Spinal cord (tissue), 10 donors: ENCODE data around the gene SIPA1L3. TPM values are rescaled to one million over a fixed set of nuclear protein-coding genes. Genes with fewer than 3 reads are reported as not detected.
"Not testable (repeated sequence)": the region's sequence is repeated elsewhere in the genome, so short reads cannot be mapped to it uniquely, and the experiment has no call there.

ENCODE experiments used
- DNase-seq, 6 donors: peaks; one replicate each; pipeline versions ENCODE4 v3.0.0 to v3.0.0-alpha.2; 2013 to 2015; ENCODE audit warnings: low spot score in 6 of 6, low read depth in 4 of 6
- H3K27ac ChIP-seq: one replicate; pipeline ENCODE4 v1.5.1; 2013; ENCODE audit warnings: low read depth, low read length, control low read depth
- H3K27me3 ChIP-seq: one replicate; pipeline ENCODE4 v1.6.1; 2013; ENCODE audit warnings: low read length; ENCODE audit not compliant: control insufficient read depth, insufficient read depth
- H3K36me3 ChIP-seq: one replicate; pipeline ENCODE4 v1.6.1; 2013; ENCODE audit warnings: low read length; ENCODE audit not compliant: control insufficient read depth, insufficient read depth
- H3K4me1 ChIP-seq: one replicate; pipeline ENCODE4 v1.6.1; 2013; ENCODE audit warnings: low read length; ENCODE audit not compliant: control insufficient read depth, insufficient read depth
- H3K4me3 ChIP-seq: one replicate; pipeline ENCODE4 v1.5.1; 2013; ENCODE audit warnings: low read depth, low read length, control low read depth
- H3K9me3 ChIP-seq: one replicate; pipeline ENCODE4 v1.6.1; 2013; ENCODE audit warnings: low read length; ENCODE audit not compliant: control insufficient read depth, insufficient read depth
- WGBS: methylation state at CpG from one replicate; pipeline ENCODE4 v1.1.5; 2013; ENCODE audit warnings: missing lambda C conversion rate; ENCODE audit not compliant: insufficient coverage; 5-methylcytosine and 5-hydroxymethylcytosine counted together
- polyA plus RNA-seq, 2 donors: library from polyadenylated mRNA; unstranded; fragments of 120-200 nt; gene quantifications; one replicate each; pipeline ENCODE4 v1.2.1, GENCODE V29; 2013; ENCODE audit not compliant: insufficient read length in 2 of 2
- total RNA-seq, 2 donors: library from RNA; depleted of rRNA in 1 of 2; stranded (reverse); fragments of 120-200 nt in 1 of 2; fragments of >200 nt in 1 of 2; gene quantifications; one replicate each; pipeline versions ENCODE4 v1.2.3 to v1.2.4, GENCODE V29; 2013 to 2014
- donor health status: healthy.

Gene SIPA1L3
- total and polyA plus RNA-seq, 4 donors, result 13.6 to 34.8 (median 21.9) TPM

GRCh38 chr19:38219221-38219620, 312.2 kb downstream of the SIPA1L3 start:
- Histone ChIP-seq H3K27me3 (no peaks in the 10 kb centered on the region), H3K27ac (no peak overlapping the region), H3K4me3 (no peak overlapping the region), H3K9me3 (no peaks in the 10 kb centered on the region), H3K36me3 (peaks cover 71% of the 10 kb centered on the region), H3K4me1 (peaks cover 36% of the 10 kb centered on the region)
- no peak for DNase-seq
- 90% methylated on average over 5 of the region's 10 CpGs for WGBS

- Histone ChIP-seq H3K36me3 (peaks cover 55% of the 10 kb centered on the region), H3K27ac (no peak overlapping the region), H3K4me1 (peaks cover 36% of the 10 kb centered on the region), H3K27me3 (no peaks in the 10 kb centered on the region), H3K4me3 (no peak overlapping the region), H3K9me3 (no peaks in the 10 kb centered on the region)
- WGBS, result 92% methylated on average over 6 of the region's 6 CpGs
- DNase-seq, result no peak
Measured at GRCh38 chr19:38221421-38221820, 314.4 kb downstream of the SIPA1L3 start.

DNA sequence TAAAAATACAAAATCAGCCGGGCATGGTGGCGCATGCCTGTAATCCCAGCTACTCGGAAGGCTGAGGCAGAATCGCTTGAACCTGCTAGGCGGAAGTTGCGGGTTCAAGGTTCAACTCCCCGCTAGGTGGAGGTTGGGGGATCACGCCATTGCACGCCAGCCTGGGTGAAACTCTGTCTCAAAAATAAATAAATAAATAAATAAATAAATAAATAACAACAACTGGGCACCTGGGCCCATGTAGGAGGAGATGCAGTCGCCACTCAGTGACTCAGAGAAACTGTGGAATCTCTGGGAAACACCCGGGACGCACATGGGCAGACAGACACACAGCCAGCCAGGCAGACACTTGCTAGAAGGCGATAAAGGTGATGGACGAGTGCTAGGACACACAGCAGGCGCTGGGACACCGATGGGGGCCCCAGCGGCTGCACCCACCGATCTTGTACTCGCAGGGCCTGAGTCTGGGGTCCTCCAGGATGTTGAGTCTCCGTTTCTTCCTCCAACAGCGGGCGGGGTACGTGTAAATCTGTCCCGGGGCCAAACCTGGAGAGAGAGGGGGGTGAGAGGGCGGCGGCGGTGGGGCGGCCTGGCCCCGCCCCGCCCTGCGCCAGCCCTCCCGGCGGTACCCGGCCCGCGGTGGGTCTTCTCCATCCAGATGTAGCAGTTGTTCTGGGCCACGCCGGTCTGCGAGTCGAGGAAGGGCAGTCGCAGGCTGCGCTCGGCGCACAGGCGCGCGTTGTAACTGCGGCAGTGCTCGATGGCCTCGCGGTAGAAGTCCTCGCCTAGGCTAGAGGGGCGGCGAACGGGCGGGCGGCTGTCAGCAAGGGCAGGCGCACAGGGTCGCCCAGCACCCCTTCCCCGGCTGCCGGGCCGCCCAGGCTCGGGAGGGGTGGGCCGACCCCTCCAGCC, 315.2 kb downstream of the SIPA1L3 start:
- WGBS, result 60% methylated on average over 52 of the region's 64 CpGs
- no peak overlapping the region for H3K4me3 ChIP-seq
- peaks cover 33% of the 10 kb centered on the region for H3K4me1 ChIP-seq
- no peaks in the 10 kb centered on the region for H3K27me3 ChIP-seq
- DNase-seq, result no peak
- H3K27ac ChIP-seq, result no peak overlapping the region
- no peaks in the 10 kb centered on the region for H3K9me3 ChIP-seq
- H3K36me3 ChIP-seq, result peaks cover 48% of the 10 kb centered on the region

DNA sequence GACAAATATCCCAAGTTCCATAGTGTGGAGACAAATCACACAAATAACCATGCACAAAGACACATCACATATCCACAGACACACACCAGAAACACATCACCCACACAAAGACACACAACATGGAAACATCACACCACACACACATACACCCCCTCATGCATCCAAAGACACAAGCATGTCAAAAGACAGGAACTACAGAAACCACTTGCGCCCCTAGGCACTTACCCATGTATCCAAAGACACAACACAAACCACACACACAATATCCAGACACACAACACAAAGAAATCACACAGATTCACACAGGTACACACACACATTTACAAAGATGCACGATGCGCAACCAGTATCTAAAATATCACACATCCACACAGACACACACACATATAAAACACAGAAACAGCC, 316.1 kb downstream of the SIPA1L3 start:
- WGBS, result 74% methylated on average over 3 of the region's 3 CpGs
- peak in 1 of 6 donors; percentile 43 for DNase-seq
- Histone ChIP-seq H3K4me1 (peaks cover 35% of the 10 kb centered on the region), H3K27me3 (no peaks in the 10 kb centered on the region), H3K9me3 (no peaks in the 10 kb centered on the region), H3K36me3 (peaks cover 38% of the 10 kb centered on the region), H3K27ac (no peak overlapping the region), H3K4me3 (no peak overlapping the region)

DNA sequence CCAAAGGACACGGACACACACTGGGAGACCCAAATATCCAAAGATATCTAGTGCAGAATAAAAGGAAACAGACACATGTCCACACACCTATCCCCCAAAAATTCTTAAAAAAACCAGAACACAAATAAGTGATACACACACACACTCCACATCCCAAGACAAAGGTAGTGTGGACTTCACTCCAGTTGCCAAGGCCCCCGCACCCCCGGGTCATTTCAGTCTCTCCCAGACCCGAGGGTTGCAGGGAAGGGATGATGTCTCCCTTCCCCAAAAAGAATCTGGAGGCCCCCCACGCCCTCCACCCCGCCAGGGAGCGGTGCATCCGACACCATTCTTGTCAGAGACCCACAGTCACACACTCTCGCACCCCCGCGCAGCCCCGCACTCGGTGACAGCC, 316.6 kb downstream of the SIPA1L3 start:
- H3K27me3 ChIP-seq, result no peaks in the 10 kb centered on the region
- peak overlapping the region; percentile 43 for H3K4me3 ChIP-seq
- peaks cover 38% of the 10 kb centered on the region for H3K4me1 ChIP-seq
- no peaks in the 10 kb centered on the region for H3K9me3 ChIP-seq
- no peak for DNase-seq
- H3K27ac ChIP-seq, result no peak overlapping the region
- H3K36me3 ChIP-seq, result peaks cover 33% of the 10 kb centered on the region
- WGBS, result 5% methylated on average over 10 of the region's 13 CpGs

DNA sequence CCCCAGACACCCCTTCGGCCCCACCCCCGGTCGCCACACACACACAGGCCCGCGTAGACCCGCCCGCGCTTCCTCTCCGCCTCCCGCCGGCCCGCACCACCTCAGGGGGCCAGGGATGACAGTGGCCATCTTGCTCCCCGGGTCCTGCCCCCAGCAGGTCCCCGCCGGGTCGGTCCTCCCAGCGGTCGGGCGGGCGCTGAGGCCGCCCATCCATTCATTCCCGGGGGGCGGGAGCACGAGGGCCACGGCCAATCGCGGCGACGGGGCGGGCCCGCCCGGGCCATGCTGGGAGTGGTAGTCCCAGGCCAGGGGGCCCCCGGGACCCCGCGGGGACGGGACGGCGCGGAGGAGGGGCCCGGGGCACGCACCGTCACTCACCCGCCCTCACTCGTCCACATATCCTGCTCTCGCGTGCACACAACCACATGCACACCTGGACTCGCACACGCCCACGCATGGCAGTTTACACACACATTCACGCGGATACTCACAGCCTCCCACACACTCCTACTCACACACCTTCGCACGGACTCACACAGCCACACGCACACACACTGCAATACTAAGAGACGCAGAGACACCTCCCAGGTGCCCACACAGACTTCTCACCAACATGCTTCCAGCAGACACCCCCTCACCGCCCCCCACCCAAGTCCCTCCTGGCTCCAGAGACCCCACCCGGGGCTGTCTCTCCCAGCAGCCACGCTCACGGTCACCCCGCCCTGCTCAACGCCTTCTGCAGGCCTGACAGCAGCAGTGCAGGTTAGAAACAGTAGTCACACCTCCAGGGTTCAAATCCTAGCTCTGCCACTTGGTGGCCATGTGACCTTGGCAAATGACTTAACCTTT, 317.2 kb downstream of the SIPA1L3 start, which contains the start of gene DPF1:
TSS of gene DPF1 (minus strand) at position 209 of the 849 bp plus-strand sequence. CDS start at position 129, 80 bp downstream.
- peak in 4 of 6 donors; percentile 59 to 91 (median 80) for DNase-seq
- Histone ChIP-seq H3K27me3 (no peaks in the 10 kb centered on the region), H3K27ac (no peak within 1 kb of the TSS), H3K4me3 (peak within 1 kb of the TSS; percentile 43), H3K36me3 (peaks cover 27% of the 10 kb centered on the region), H3K9me3 (no peaks in the 10 kb centered on the region), H3K4me1 (peaks cover 44% of the 10 kb centered on the region)
- WGBS, result 2% methylated on average over 60 of the region's 61 CpGs

DNA sequence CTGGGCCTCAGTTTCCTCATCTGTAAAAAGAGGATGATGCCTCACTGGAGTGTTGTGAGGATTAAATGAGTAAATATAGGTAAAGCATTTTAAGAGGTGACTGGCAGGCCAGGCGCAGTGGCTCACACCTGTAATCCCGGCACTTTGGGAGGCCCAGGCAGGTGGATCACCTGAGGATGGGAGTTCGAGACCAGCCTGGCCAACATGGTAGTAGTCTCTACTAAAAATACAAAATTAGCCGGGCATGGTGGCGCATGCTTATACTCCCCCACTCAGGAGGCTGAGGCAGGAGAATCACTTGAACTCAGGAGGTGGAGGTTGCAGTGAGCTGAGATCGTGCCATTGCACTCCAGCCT, 317.8 kb downstream of the SIPA1L3 start:
- H3K4me3 ChIP-seq, H3K27ac ChIP-seq: not testable (repeated sequence)

DNA sequence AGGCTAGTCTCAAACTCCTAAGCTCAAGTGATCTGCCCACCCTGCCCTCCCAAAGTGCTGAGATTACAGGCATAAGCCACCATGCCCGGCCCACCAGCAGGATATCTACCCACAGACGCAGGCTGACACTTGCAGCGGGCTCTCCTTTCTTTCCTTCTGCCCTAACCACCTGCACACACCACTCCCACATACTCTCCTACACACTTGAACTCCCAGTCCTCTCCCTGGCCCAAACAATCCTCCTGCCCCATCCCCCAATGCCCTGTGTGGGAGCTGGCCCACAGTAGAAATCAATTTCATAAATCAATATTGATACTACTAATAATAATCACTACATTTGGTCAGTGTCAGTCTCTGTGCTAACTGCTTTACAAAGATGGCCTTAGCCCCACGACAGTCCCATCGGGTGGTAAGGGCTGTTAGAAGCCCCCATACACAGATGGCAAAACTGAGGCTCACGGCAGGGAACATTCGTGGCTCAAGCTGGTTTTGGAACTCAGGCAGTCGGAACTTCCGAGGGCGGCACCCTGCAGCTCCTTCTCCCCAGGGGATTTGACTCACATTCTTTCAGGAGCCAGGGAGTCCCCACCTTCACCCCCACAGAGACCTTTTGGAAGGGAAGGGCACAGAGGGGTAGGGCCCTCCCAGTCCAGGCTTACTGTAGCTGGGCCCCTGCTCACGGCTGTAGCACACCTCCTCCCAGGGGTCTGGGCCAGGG, 320.4 kb downstream of the SIPA1L3 start:
- Histone ChIP-seq H3K27ac (no peak overlapping the region), H3K9me3 (no peaks in the 10 kb centered on the region), H3K4me1 (peaks cover 43% of the 10 kb centered on the region), H3K27me3 (no peaks in the 10 kb centered on the region), H3K4me3 (peak overlapping the region; percentile 1), H3K36me3 (peaks cover 3% of the 10 kb centered on the region)
- no peak for DNase-seq
- whole genome bisulfite sequencing, result 60% methylated on average over 10 of the region's 11 CpGs

More for the DNA sequence above, 317.8 kb downstream of the SIPA1L3 start:
- not testable (repeated sequence) for H3K27me3 ChIP-seq, H3K9me3 ChIP-seq, DNase-seq
- Histone ChIP-seq H3K36me3 (peaks cover 21% of the 10 kb centered on the region), H3K4me1 (peaks cover 47% of the 10 kb centered on the region)
- 92% methylated on average over 2 of the region's 6 CpGs for whole genome bisulfite sequencing

DNA sequence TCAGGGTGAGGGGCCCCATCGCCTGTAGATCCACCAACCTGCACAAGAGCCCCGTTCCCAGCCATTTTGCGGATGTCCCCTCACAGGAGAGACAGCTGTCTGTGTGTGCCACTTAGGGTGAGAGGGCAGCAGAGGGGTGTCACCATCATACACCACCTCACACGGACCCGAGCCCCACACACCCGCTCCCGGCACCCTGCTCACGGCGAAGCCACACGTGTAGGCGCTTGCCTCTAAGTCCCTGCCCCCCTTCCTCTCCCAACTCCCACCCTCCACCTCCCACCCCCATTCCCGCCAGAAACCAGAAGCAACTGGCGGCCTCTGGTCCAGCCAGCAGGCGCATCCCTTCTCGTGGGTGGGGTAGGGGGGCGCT, 321.0 kb downstream of the SIPA1L3 start:
- WGBS, result 6% methylated on average over 3 of the region's 16 CpGs
- Histone ChIP-seq H3K36me3 (no peaks in the 10 kb centered on the region), H3K27me3 (no peaks in the 10 kb centered on the region), H3K4me3 (peak overlapping the region; percentile 1), H3K4me1 (peaks cover 39% of the 10 kb centered on the region), H3K27ac (no peak overlapping the region), H3K9me3 (no peaks in the 10 kb centered on the region)
- DNase-seq, result peak in 2 of 6 donors; percentile 51 to 67
